ENCODE data around the gene PPFIA1. TPM values are rescaled to one million over a fixed set of nuclear protein-coding genes. Genes with fewer than 3 reads are reported as not detected.
"Not testable (repeated sequence)": the region's sequence is repeated elsewhere in the genome, so short reads cannot be mapped to it uniquely, and the experiment has no call there.

PPFIA1 gene
- total RNA-seq, 1 experiment from 2014 or later = 63.4 TPM

DNA sequence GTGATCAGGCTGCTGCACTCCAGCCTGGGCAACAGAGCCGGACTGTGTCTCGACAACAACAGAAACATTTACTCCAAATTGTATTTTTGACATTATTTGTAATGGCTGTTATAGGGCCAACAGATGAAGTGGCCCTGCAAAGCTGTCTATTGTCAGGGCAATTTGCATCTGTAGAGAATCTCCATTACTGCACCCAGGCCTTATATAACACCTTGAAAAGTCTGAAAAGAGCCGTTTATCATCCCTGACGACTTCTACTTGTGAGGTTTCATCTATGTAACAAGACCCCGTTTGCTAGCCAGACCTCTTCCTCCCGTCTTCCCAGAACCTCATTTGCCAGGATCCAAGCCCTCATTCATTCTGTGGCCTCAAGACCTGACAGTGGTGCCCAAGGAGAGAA, 118.7 kb downstream of the PPFIA1 start:
- Histone ChIP-seq H3K79me1 (ENCODE audit: insufficient read depth, low read depth, low read length, poor library complexity, severe bottlenecking) (no peaks in the 10 kb centered on the region), H3K23ac (ENCODE audit: insufficient read length, low read depth, low read length) (no peak overlapping the region), H4K8ac (replicated peaks; ENCODE audit: insufficient read length, low read depth, low read length) (no peak overlapping the region), H2AK5ac (ENCODE audit: insufficient read length, low read length) (no peak overlapping the region), H3K27ac (ENCODE audit: insufficient read length, low read depth, low read length) (no peak overlapping the region), H3K4me2 (ENCODE audit: insufficient read depth, insufficient read length, low read length) (no peak overlapping the region), H2BK15ac (ENCODE audit: low read depth, low read length) (no peak overlapping the region), H2AFZ (ENCODE audit: low read length) (no peak overlapping the region), H3K14ac (ENCODE audit: insufficient read depth, low read length) (no peak overlapping the region), H4K91ac (ENCODE audit: insufficient read length, low read depth, low read length) (no peak overlapping the region), H3K79me2 (ENCODE audit: insufficient read depth, low read length) (no peaks in the 10 kb centered on the region), H3T11ph (ENCODE audit: low read length) (no peak overlapping the region), H2BK120ac (ENCODE audit: low read depth, low read length, poor library complexity, severe bottlenecking) (no peak overlapping the region), H4K20me1 (ENCODE audit: control insufficient read depth, insufficient read depth, insufficient read length) (no peaks in the 10 kb centered on the region), H3K4ac (ENCODE audit: low read depth, low read length) (no peak overlapping the region), H3K18ac (ENCODE audit: insufficient read length, low read depth, low read length) (no peak overlapping the region), H4K5ac (ENCODE audit: insufficient read length, low read depth, low read length) (no peak overlapping the region), H3K9me3 (ENCODE audit: control insufficient read depth, low read depth, low read length) (no peaks in the 10 kb centered on the region), H2BK12ac (ENCODE audit: insufficient read length, low read depth, low read length) (no peak overlapping the region), H3K56ac (ENCODE audit: insufficient read length, low read depth, low read length) (no peak overlapping the region), H2BK5ac (ENCODE audit: insufficient read length, low read length) (no peak overlapping the region), H3K9ac (ENCODE audit: extremely low read depth, insufficient read length, low read length) (no peak overlapping the region), H3K27me3 (ENCODE audit: insufficient read depth, low read length) (no peaks in the 10 kb centered on the region), H3K4me1 (ENCODE audit: insufficient read depth, low read length) (peaks cover 11% of the 10 kb centered on the region; the same call in 1 of the 2 replicates), H2BK20ac (ENCODE audit: low read depth, low read length, poor library complexity, severe bottlenecking) (no peak overlapping the region), H3K23me2 (ENCODE audit: insufficient read length, low read depth, low read length, poor library complexity, severe bottlenecking) (no peaks in the 10 kb centered on the region)
- TF ChIP-seq, protein P1, sequence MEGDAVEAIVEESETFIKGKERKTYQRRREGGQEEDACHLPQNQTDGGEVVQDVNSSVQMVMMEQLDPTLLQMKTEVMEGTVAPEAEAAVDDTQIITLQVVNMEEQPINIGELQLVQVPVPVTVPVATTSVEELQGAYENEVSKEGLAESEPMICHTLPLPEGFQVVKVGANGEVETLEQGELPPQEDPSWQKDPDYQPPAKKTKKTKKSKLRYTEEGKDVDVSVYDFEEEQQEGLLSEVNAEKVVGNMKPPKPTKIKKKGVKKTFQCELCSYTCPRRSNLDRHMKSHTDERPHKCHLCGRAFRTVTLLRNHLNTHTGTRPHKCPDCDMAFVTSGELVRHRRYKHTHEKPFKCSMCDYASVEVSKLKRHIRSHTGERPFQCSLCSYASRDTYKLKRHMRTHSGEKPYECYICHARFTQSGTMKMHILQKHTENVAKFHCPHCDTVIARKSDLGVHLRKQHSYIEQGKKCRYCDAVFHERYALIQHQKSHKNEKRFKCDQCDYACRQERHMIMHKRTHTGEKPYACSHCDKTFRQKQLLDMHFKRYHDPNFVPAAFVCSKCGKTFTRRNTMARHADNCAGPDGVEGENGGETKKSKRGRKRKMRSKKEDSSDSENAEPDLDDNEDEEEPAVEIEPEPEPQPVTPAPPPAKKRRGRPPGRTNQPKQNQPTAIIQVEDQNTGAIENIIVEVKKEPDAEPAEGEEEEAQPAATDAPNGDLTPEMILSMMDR (conservative IDR thresholded peaks at IDR 0.05) = no peak
- no peaks in the 10 kb centered on the region for H3K9me3 Mint-ChIP-seq
- H3K27ac Mint-ChIP-seq = peak overlapping the region; percentile 59 to 72 (median 59); a peak in 6 of 7 replicates
- H3K36me3 Mint-ChIP-seq (ENCODE audit: insufficient read depth in 1 of 3, low read depth in 3 of 3) = peaks cover 26 to 40% (median 39%) of the 10 kb centered on the region in 3 experiments
- no CpG with 5 or more reads among the region's 6 CpGs for WGBS (ENCODE audit: extremely low coverage, insufficient read length, low lambda C conversion rate)
- no peak overlapping the region for H3K4me3 Mint-ChIP-seq
- DNase-seq = no peak
- peaks cover 18 to 30% of the 10 kb centered on the region in 2 experiments for H3K4me1 Mint-ChIP-seq
- H3K27me3 Mint-ChIP-seq (ENCODE audit: low read depth) = no peaks in the 10 kb centered on the region

DNA sequence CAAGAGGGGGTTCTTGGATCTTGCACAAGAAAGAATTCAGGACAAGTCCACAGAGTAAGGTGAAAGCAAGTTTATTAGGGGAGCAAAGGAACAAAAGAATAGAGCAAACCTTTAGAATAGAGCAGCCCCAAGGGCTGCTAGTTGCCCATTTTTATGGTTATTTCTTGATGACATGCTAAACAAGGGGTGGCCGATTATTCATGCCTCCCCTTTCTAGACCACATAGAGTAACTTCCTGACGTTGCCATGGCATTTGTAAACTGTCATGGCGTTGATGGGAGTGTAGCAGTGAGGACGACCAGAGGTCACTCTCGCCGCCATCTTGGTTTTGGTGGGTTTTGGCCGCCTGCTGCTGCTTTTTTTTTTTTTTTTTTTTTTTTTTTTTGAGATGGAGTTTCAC, 120.4 kb downstream of the PPFIA1 start:
- not testable (repeated sequence) for H4K5ac ChIP-seq (ENCODE audit: insufficient read length, low read depth, low read length); H4K20me1 ChIP-seq (ENCODE audit: control insufficient read depth, insufficient read depth, insufficient read length); H3K56ac ChIP-seq (ENCODE audit: insufficient read length, low read depth, low read length); H3K79me2 ChIP-seq (ENCODE audit: insufficient read depth, low read length); H2AK5ac ChIP-seq (ENCODE audit: insufficient read length, low read length); H3K9me3 Mint-ChIP-seq; H4K91ac ChIP-seq (ENCODE audit: insufficient read length, low read depth, low read length); H3K23ac ChIP-seq (ENCODE audit: insufficient read length, low read depth, low read length); H3K18ac ChIP-seq (ENCODE audit: insufficient read length, low read depth, low read length); H3K27me3 Mint-ChIP-seq (ENCODE audit: low read depth); H3K9me3 ChIP-seq (ENCODE audit: control insufficient read depth, low read depth, low read length); H3K14ac ChIP-seq (ENCODE audit: insufficient read depth, low read length); H2BK120ac ChIP-seq (ENCODE audit: low read depth, low read length, poor library complexity, severe bottlenecking); H3K4me2 ChIP-seq (ENCODE audit: insufficient read depth, insufficient read length, low read length); H2BK15ac ChIP-seq (ENCODE audit: low read depth, low read length); H4K8ac ChIP-seq (replicated peaks; ENCODE audit: insufficient read length, low read depth, low read length); H3K4ac ChIP-seq (ENCODE audit: low read depth, low read length); H2AFZ ChIP-seq (ENCODE audit: low read length); H2BK12ac ChIP-seq (ENCODE audit: insufficient read length, low read depth, low read length); H3K9ac ChIP-seq (ENCODE audit: extremely low read depth, insufficient read length, low read length); H2BK5ac ChIP-seq (ENCODE audit: insufficient read length, low read length); H3K27me3 ChIP-seq (ENCODE audit: insufficient read depth, low read length); H2BK20ac ChIP-seq (ENCODE audit: low read depth, low read length, poor library complexity, severe bottlenecking); H3K79me1 ChIP-seq (ENCODE audit: insufficient read depth, low read depth, low read length, poor library complexity, severe bottlenecking); H3T11ph ChIP-seq (ENCODE audit: low read length); H3K27ac ChIP-seq (ENCODE audit: insufficient read length, low read depth, low read length); H3K23me2 ChIP-seq (ENCODE audit: insufficient read length, low read depth, low read length, poor library complexity, severe bottlenecking)
- peaks cover 16 to 27% of the 10 kb centered on the region in 2 experiments for H3K4me1 Mint-ChIP-seq
- peak overlapping the region in 2 of 3 experiments; percentile 52 to 85; a peak in 4 of 7 replicates for H3K27ac Mint-ChIP-seq
- DNase-seq = peak; percentile 52
- H3K4me3 Mint-ChIP-seq = peak overlapping the region in 1 of 2 experiments; percentile 30; a peak in 2 of 5 replicates
- WGBS (ENCODE audit: extremely low coverage, insufficient read length, low lambda C conversion rate) = no CpG with 5 or more reads among the region's 7 CpGs
- H3K36me3 Mint-ChIP-seq (ENCODE audit: insufficient read depth in 1 of 3, low read depth in 3 of 3) = peaks cover 30 to 39% (median 37%) of the 10 kb centered on the region in 3 experiments
- H3K4me1 ChIP-seq (ENCODE audit: insufficient read depth, low read length) = peaks cover 11% of the 10 kb centered on the region; the same call in 1 of the 2 replicates

All from H9 (cell line).